SH-SY5Y (cell line): ENCODE data around the gene DPYSL4.

Experiments used
- GATA2 ChIP-seq: IDR thresholded peaks from 2 replicates; pipeline ENCODE4 v1.6.1; 2011; ENCODE audit warnings: mild to moderate bottlenecking, low read depth, low read length
- GATA3 ChIP-seq: IDR thresholded peaks from 2 replicates; pipeline ENCODE4 v1.6.1; 2011; ENCODE audit warnings: low read depth, mild to moderate bottlenecking, low read length, moderate library complexity

The DPYSL4 gene

GRCh38 chr10:132146271-132146671, 40.5 kb upstream of the DPYSL4 start:
- TF ChIP-seq GATA3 (no peak), GATA2 (no peak)

- TF ChIP-seq GATA2: no peak
- TF ChIP-seq GATA3: no peak
Observed at GRCh38 chr10:132146941-132147915, 39.5 kb upstream of the DPYSL4 start.

GRCh38 chr10:132148261-132149251, 38.2 kb upstream of the DPYSL4 start:
- TF ChIP-seq GATA3 (no peak), GATA2 (no peak)

- no peak for TF ChIP-seq GATA3
- no peak for TF ChIP-seq GATA2
Observed at GRCh38 chr10:132149271-132149670, 37.5 kb upstream of the DPYSL4 start.

- TF ChIP-seq GATA2 (no peak), GATA3 (no peak)
Observed at GRCh38 chr10:132149917-132150316, 36.8 kb upstream of the DPYSL4 start.

GRCh38 chr10:132150777-132151176, 36.0 kb upstream of the DPYSL4 start:
- TF ChIP-seq GATA2 (no peak), GATA3 (no peak)

- TF ChIP-seq GATA2 (no peak), GATA3 (no peak)
Observed at GRCh38 chr10:132151286-132151950, 35.3 kb upstream of the DPYSL4 start.

GRCh38 chr10:132151951-132152505, 34.7 kb upstream of the DPYSL4 start:
- no peak for TF ChIP-seq GATA2
- TF ChIP-seq GATA3: no peak

- TF ChIP-seq GATA2 (no peak), GATA3 (no peak)
Observed at GRCh38 chr10:132152896-132153580, 33.7 kb upstream of the DPYSL4 start.

GRCh38 chr10:132153616-132154217, 33.0 kb upstream of the DPYSL4 start:
- TF ChIP-seq GATA2 (no peak), GATA3 (no peak)

GRCh38 chr10:132154440-132154839, 32.3 kb upstream of the DPYSL4 start:
- TF ChIP-seq GATA2 (no peak), GATA3 (no peak)

GRCh38 chr10:132154931-132155330, 31.8 kb upstream of the DPYSL4 start:
- no peak for TF ChIP-seq GATA2
- no peak for TF ChIP-seq GATA3
